T-helper 2 cell (primary cell): ENCODE data around the gene ZCCHC24.

Experiments used
- DNase-seq, 5 experiments: peaks; one replicate each; pipeline versions ENCODE4 v3.0.0 to v3.0.0-alpha.2; 2012 to 2022

The ZCCHC24 gene

DNA sequence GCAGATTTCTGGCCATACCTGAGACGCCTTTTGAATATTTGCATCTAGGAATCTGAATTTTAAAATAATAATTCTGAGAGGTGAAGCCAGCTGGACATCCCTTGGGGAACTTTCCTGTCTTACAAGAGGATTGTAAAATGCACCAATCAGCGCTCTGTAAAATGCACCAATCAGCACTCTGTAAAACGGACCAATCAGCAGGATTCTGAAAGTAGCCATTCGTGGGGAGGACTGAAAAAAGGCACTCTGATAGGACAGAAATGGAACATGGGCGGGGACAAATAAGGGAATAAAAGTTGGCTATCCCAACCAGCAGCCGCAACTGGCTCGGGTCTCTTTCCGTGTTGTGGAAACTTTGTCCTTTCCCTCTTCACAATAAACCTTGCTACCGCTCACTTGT is 88.2 kb downstream of the ZCCHC24 start:
- no peak for DNase-seq

- peak in 1 of 5 experiments; percentile 65 for DNase-seq
These were observed 89.3 kb downstream of the ZCCHC24 start for GRCh38 chr10:79356104-79356503.

GRCh38 chr10:79355420-79356017 is 89.9 kb downstream of the ZCCHC24 start:
- no peak for DNase-seq

DNA sequence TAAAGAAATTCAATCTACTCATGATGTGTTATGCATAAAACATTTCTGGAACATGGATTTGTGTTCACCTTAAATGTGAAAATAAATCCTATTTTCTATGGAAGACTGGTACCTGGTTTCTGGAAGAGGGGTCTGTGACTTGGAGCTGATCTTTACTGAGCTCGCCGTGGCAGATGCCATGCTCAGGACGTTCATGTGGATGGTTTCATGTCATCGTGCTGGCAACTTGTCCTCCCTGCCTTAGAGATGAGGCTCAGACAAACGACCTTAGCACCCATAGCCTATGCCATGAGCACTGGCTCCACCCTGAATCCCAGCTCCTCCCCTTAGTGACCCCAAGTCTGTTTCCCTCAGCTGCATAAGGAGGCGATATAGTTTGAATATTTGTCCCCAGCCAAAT is 90.8 kb downstream of the ZCCHC24 start:
- DNase-seq, result no peak

GRCh38 chr10:79354141-79354540 is 91.3 kb downstream of the ZCCHC24 start:
- DNase-seq, result peak in 1 of 5 experiments; percentile 53

GRCh38 chr10:79353726-79354125 is 91.7 kb downstream of the ZCCHC24 start:
- DNase-seq, result no peak

DNA sequence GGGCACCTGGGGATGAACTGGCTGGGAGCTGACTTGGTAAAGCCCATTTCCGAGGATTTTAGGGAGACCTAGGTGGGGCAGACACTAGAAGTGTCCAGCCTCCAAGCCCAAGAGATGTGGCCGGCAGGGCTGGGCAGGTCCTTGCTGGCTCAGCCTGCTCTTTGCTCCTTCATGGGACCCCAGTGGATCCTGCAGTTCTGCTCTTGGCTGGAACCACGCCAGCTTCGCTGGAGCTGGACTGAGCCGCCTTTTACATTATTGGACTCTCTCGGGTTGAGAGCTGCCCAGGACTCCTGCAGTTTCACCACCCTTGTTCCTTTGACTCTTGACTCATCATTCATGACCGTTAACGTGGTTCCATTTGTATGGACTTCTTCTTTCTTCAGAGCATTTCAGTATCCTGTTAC is 92.4 kb downstream of the ZCCHC24 start:
- no peak for DNase-seq

DNA sequence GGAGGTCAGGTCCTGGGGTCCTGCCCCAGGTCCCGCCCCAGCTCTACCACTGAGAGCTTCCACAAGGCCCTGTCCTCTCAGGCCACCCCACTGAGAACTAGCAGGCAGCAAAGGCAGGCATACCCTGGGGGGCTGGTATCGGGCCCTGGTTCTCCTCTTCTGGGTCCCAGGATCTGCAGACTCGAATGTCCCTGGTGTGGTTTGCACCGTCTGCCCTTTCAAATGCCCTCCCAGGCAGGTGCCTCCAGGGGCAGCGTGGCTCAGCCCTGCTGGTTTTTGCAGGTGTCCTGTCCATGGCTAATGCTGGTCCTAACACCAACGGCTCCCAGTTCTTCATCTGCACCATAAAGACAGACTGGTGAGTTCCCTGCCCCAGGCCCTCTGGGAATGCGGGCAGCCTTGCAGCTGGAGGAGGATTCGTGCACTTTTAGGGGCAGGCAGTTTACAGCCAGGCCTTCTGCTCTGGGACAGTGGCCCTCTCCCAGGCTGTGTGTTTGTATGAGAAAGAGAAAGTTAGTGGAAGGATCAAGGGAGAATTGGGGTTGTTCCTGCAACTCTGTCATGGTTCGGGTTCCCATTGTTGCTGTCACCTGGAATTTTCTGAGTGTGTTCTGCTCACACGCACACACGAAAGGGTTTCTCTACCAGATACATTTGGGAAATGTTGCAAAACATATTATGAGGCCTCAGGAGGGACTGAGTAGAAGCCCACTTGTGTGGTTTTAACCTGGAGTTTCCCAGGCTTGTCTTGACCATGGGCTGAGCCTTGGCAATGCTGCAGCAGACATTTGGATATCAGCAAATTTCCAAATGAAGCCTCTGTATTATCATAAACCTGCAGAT is 93.2 kb downstream of the ZCCHC24 start:
- no peak for DNase-seq

GRCh38 chr10:79351332-79351731 is 94.1 kb downstream of the ZCCHC24 start:
- no peak for DNase-seq

GRCh38 chr10:79350407-79351154 is 94.8 kb downstream of the ZCCHC24 start:
- DNase-seq, result no peak

DNA sequence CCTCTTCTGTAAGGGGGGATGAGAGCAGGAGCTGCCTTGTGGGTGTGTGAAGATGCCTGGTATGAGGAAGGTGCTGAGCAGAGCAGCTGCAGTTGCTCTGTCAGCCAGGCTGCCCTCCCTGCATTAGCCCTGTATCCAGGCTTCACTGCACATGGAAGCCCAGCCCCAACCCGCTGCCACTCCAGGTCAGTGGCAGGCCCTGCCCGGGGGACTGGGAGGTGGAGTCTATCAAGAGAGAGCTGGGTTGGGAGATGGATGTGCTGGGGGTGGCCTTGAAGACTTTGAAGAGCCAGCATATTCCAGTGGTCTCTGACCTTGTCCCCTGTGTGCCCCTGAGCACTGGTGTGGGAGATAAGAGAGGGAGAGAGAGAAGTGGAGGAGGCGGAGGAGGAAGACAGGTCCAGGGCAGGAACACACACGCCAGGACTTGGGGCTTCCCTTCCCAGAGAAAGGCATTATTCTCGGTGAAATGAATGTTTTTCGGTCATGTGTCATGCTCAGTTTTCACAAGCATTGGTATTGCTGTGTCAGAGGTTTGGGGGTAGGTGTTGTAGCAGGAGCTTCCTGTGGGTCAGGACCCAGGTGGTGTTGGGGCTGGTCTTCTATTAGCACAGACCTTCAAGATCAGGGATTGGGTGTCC is 95.5 kb downstream of the ZCCHC24 start:
- no peak for DNase-seq

DNA sequence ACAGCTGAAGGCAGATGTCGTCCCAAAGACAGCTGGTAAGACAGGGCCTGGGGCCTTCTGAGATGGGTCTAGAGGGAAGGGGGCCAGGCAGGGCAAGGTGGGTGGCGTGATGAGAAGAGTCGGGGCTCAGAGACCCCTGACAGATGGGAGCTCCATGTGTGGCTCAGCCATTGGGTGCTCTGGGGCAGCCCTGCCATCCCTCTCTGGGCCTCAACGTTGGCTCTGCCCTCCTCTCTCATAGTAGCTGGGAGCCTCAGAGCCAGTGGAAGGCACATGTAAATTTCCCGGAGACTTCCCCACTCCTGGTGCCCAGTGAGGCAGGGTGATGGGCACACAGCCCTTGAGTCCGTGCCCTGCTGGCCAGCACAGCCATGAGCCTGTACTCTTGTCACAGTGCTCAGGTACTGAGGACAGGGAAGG is 96.3 kb downstream of the ZCCHC24 start:
- DNase-seq, result no peak

GRCh38 chr10:79348640-79348988 is 96.8 kb downstream of the ZCCHC24 start:
- DNase-seq, result no peak

DNA sequence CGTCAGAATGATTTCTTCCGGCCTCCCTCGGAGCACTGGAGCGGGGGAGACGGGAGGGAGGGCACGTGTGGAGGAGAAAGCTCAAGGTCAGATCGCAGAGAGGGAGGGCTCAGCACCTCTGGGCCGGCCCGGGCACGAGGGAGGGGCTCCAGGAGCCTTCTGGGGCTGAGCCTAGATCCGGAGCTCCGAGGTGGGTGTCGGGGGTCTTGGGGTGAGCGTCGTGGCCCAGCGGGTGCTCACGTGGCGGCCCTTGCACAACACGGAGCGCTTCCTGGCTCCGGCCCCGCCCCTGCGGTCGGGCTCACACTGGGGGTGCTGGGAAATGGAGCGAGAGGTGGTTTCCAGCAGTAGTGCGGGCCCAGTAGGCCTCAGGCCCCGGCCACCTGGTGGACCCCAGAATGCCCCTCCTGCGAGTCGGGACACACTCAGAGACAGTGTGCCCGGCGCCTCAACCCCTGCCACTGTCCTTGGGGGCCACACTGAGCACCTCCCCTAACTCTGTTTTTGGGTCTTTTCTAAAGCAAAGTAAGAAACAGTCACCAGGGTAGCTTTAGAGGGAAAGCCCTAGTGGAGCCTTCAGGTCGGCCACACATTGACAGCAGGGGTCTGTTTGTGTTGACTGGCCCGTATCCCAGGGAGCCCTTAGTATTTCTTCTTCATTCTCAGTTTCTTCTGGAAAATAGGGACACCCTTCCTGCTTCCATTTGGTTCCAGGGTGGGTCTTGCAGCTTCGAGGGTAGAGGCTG is 97.4 kb downstream of the ZCCHC24 start:
- peak; percentile 44 to 88 (median 62) for DNase-seq

- DNase-seq, result peak; percentile 87 to 94 (median 89)
These were observed 98.1 kb downstream of the ZCCHC24 start, which contains the start of gene PPIF for GRCh38 chr10:79347226-79347893. Gene PPIF (plus strand): TSS chr10:79347469. CDS start chr10:79347549, 80 bp downstream.

DNA sequence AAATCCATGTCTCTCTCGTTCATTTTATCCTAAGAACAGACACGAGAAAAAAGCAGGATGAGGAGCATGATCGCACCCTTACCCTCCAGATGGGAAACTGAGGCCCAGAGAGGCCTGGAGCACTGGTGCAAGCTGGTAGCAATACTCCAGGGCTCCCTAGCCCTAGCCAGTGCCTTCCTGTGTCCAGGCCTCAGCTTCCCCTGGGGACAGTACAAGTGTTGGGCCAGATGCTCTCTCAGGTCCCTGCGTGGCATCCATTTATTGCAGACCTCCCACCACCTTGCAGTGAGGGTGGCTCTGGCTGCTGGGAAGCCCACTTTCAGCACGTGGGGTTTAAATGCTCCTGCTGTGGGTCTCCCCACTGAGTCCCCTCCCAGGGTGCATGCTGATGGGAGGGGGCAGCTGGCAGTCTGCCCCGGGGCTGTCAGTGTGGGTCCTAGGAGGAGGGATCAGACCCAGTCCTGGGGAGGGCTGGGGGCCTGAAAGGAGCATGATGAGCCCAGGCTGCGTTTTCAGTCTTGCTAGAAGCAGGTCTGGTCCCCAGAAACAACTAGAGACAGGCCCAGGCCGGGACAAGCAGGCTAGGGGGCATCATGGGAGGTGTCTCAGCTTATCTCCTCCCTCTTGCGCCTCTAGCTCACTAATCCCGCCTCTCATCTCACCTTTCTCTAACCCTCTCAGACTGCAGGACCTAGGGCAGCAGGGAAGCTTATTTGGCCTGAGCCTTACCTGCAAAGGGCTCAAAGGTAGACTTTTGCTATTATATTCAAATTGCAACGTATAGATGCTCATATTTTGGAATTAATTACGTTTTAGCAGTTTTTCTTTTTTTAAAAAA is 98.8 kb downstream of the ZCCHC24 start:
- peak in 1 of 5 experiments; percentile 45 for DNase-seq

DNA sequence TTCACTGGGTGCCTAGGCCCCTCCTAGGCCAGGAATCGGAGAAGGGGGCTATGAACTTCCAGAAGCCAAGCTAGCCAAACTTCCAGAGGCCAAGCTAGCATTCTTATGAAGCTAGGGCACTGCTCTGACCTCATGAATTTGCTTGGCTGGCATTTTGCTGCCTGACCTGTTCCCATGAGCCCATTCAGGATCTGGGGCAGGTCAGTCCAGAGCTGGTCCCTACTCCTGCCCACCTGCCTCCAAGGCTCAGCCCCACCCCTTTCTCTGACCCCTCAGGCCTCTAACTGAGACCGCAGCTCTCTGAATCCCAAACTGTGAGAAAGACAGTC is 99.4 kb downstream of the ZCCHC24 start:
- DNase-seq, result no peak

DNA sequence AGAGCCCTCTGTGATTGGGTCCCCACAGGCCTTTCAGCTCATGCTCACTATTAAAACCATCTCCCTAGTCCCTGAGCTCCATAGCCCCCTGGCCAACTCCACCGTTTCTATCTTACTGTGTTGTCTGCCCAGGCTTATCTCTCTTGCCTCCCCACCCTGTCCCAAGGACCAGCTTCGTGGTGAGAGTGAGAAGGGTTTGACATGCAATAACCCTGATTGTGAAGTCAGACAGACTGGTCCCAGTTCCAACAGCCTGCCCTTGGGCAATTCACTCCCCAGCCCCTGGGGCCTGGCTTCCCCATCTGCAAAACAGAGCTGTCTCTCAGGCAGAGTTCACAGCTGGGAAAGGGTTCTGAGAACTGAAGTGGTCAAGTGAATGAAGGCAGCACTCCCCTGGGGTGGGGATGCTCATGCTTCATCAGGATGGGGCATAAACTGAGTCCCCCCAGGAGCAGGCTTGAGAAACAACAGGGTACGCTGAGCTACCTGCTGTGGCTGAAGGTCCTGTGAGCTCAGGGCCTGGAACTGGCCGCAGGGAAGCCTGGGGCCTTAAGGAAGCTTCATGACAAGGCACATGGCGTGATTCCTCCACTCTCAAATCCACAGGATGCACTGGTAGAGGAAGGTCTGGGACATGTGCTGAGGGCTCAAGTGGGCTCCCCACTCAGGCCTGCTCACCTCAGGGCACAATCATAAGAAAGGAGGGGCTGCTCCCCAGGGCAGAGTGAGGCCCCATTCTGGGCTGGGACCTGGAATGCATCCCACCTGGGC is 100.0 kb downstream of the ZCCHC24 start:
- DNase-seq, result no peak

DNA sequence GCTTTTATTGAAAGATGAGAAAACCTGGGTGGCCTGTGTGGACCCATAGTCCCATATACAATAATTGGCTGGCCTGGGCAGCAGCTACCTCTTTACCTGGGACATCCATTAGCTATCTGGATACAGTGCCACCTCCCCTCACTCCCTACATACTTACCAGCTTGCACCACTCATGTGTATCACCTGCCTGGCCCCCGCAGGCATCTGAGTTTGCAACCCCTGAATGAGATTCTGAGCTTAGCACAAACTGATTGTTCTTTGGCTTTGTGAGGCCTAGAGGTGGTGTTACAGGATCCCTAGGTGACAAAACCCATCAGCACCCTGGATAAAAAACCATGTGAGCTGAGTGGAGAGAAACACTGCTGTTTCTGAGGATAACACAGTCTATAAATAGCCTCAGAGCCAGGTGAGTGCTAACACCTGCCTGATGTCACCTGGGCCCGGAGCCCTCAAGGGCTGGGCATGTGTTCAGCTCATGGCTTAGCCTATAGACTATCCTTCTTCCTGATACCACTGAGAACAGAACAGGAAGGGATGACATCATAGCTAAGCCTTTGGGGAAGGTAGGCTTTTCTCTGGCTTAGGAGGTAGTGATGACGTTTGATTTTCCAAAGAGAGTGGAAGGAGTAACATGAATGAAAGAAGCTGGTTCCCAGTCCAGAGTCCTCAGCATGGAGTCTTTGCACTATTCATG is 100.8 kb downstream of the ZCCHC24 start:
- no peak for DNase-seq
